Large intestine (tissue), 3 donors: ENCODE data around the gene FRAS1. TPM values are rescaled to one million over a fixed set of nuclear protein-coding genes. Genes with fewer than 3 reads are reported as not detected.
"Not testable (repeated sequence)": the region's sequence is repeated elsewhere in the genome, so short reads cannot be mapped to it uniquely, and the experiment has no call there.

ENCODE experiments used
- DNase-seq, 2 donors: peaks; one replicate each; pipeline versions ENCODE4 v3.0.0 to v3.0.0-alpha.2; 2013
- H3K27ac ChIP-seq: one replicate; pipeline ENCODE4 v1.5.1; 2013; ENCODE audit warnings: low read length
- H3K27me3 ChIP-seq: 2 replicates; pipeline ENCODE4 v1.6.1; 2013; ENCODE audit warnings: low read length; ENCODE audit not compliant: control insufficient read depth, insufficient read depth
- H3K36me3 ChIP-seq: 2 replicates; pipeline ENCODE4 v1.6.1; 2013; ENCODE audit warnings: low read length; ENCODE audit not compliant: control insufficient read depth, insufficient read depth
- H3K4me1 ChIP-seq: one replicate; pipeline ENCODE4 v1.6.1; 2013; ENCODE audit warnings: low read length; ENCODE audit not compliant: control insufficient read depth, insufficient read depth
- H3K4me3 ChIP-seq: one replicate; pipeline ENCODE4 v1.5.1; 2013; ENCODE audit warnings: low read length
- H3K9me3 ChIP-seq: one replicate; pipeline ENCODE4 v1.6.1; 2013; ENCODE audit warnings: mild to moderate bottlenecking, low read depth, low read length, moderate library complexity; ENCODE audit not compliant: control insufficient read depth
- WGBS: methylation state at CpG from one replicate; pipeline ENCODE4 v1.1.5; 2013; ENCODE audit warnings: low lambda C conversion rate; ENCODE audit not compliant: insufficient coverage; 5-methylcytosine and 5-hydroxymethylcytosine counted together
- polyA plus RNA-seq: library from polyadenylated mRNA; unstranded; fragments of 120-200 nt; gene quantifications from one replicate; pipeline ENCODE4 v1.2.1, GENCODE V29; 2013

Gene FRAS1
- polyA plus RNA-seq, 1 donor: 12.9 TPM

DNA sequence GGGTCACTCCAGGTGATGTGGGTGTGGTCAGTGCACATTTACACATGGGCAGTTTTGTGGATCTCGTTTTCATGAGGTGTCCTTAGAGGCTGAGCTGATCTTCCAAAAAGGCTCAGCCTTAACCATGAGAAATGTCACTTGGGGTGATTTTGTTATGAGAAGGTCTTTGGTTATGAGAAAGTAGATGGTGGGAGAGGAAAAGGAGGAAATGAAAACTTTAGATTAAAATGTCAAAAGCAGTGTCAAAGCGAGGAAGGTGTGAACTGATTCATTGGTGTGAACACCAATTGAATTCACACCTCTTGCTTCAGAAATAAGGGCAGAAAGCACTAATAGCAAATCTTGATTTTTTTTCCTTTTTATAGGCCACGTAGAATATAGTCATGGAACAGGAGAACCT, 394.3 kb downstream of the FRAS1 start:
- Histone ChIP-seq H3K27ac (no peak overlapping the region), H3K27me3 (no peaks in the 10 kb centered on the region), H3K4me3 (no peak overlapping the region), H3K4me1 (no peaks in the 10 kb centered on the region), H3K36me3 (peaks cover 28% of the 10 kb centered on the region), H3K9me3 (no peaks in the 10 kb centered on the region)
- 80% methylated on average over 2 of the region's 3 CpGs for WGBS
- no peak for DNase-seq

GRCh38 chr4:78454016-78454415, 396.9 kb downstream of the FRAS1 start:
- Histone ChIP-seq H3K36me3 (peaks cover 34% of the 10 kb centered on the region), H3K4me1 (no peaks in the 10 kb centered on the region), H3K9me3 (no peaks in the 10 kb centered on the region), H3K4me3 (no peak overlapping the region), H3K27ac (no peak overlapping the region), H3K27me3 (no peaks in the 10 kb centered on the region)
- 80% methylated on average over 1 of the region's 3 CpGs for WGBS
- DNase-seq: no peak

DNA sequence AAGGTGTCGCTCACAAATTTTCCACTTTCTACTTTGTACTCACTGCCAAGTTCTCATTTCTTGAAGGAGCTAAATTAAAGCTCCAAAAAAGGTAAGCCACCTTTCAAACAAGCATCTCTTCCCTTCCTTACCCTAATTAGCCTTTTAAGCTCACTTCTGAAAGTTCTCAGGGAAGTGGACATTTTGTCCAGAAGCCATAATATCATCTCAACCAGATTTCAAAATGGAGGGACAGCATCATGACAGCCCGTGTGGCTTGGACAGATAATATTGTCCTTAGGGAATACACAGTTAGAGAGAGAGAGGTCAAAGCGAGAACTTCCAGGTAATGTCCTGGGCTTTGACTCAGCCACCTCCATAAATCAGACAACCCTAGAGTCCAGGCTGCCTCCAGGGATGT, 400.6 kb downstream of the FRAS1 start:
- no peak for DNase-seq
- Histone ChIP-seq H3K27me3 (no peaks in the 10 kb centered on the region), H3K9me3 (no peaks in the 10 kb centered on the region), H3K27ac (no peak overlapping the region), H3K36me3 (peaks cover 23% of the 10 kb centered on the region), H3K4me1 (no peaks in the 10 kb centered on the region), H3K4me3 (no peak overlapping the region)
- WGBS: 100% methylated on average over 1 of the region's 3 CpGs

- Histone ChIP-seq H3K27me3 (no peaks in the 10 kb centered on the region), H3K36me3 (peaks cover 22% of the 10 kb centered on the region), H3K27ac (no peak overlapping the region), H3K4me3 (no peak overlapping the region), H3K4me1 (no peaks in the 10 kb centered on the region), H3K9me3 (no peaks in the 10 kb centered on the region)
- DNase-seq: no peak
Measured at GRCh38 chr4:78459327-78459726, 402.2 kb downstream of the FRAS1 start.

DNA sequence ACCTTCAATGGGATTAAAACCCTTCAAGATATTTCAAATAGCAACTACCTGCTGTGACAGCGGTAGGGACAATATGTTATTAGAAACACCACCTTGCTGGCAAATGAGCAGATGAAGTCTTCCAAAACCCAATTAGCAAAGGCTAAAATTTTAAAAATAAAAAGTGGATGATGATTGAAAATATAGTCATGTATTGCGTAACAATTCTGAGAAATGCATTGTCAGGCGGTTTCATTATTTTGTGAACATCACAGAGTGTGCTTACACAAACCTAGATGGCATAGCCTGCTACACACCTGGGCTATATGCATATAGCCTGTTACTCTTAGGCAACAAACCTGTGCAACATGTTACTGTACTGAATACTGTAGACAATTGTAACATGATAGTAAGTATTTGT, 403.2 kb downstream of the FRAS1 start:
- Histone ChIP-seq H3K36me3 (peaks cover 16% of the 10 kb centered on the region), H3K4me3 (no peak overlapping the region), H3K9me3 (no peaks in the 10 kb centered on the region), H3K27ac (no peak overlapping the region), H3K27me3 (no peaks in the 10 kb centered on the region), H3K4me1 (no peaks in the 10 kb centered on the region)
- no peak for DNase-seq
- WGBS: 100% methylated on average over 2 of the region's 3 CpGs

- no peak for DNase-seq
- Histone ChIP-seq H3K4me1 (no peaks in the 10 kb centered on the region), H3K27ac (no peak overlapping the region), H3K4me3 (no peak overlapping the region), H3K27me3 (no peaks in the 10 kb centered on the region), H3K9me3 (no peaks in the 10 kb centered on the region), H3K36me3 (peaks cover 12% of the 10 kb centered on the region)
- WGBS: no CpG with 5 or more reads among the region's 7 CpGs
Measured at GRCh38 chr4:78464265-78464664, 407.1 kb downstream of the FRAS1 start.

GRCh38 chr4:78467223-78467622, 410.1 kb downstream of the FRAS1 start:
- H3K9me3 ChIP-seq, H3K4me3 ChIP-seq, DNase-seq, H3K27ac ChIP-seq, H3K27me3 ChIP-seq, H3K4me1 ChIP-seq: not testable (repeated sequence)
- 20% methylated on average over 1 of the region's 1 CpG for WGBS
- H3K36me3 ChIP-seq: peaks cover 23% of the 10 kb centered on the region

GRCh38 chr4:78468272-78468671, 411.1 kb downstream of the FRAS1 start:
- H3K36me3 ChIP-seq: peaks cover 24% of the 10 kb centered on the region
- H3K4me3 ChIP-seq: no peak overlapping the region
- H3K4me1 ChIP-seq: no peaks in the 10 kb centered on the region
- no peak for DNase-seq
- H3K9me3 ChIP-seq: no peaks in the 10 kb centered on the region
- H3K27me3 ChIP-seq: no peaks in the 10 kb centered on the region
- no peak overlapping the region for H3K27ac ChIP-seq
- 51% methylated on average over 2 of the region's 3 CpGs for WGBS

DNA sequence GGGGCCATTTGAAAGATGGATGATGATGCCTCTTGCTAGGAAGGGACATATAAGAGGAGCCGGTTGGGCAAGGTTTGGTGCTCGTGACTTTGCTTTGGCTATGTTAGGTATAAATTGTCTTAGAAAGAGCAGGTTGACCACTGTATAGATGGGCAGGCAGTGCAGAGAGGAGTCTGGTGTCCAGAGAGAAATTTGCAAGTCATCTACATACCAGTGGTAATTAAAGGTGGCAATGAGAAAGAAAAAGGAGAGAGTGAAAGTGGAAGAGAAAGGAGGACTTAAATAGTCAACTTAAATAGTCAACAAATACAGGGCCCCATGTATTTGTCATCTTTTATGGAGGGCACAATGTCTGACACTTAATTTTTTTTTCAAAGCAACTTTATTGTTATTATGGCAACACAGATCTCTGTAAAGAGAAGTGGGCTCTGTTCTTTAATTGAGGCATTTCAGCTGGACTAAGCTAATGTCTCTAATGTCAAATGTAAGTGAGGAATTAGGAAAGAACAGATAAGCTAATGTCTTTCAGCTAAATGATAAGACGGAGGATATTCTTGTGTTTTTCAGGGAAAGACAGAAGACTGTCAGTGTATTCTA, 419.1 kb downstream of the FRAS1 start:
- 87% methylated on average over 3 of the region's 3 CpGs for WGBS
- no peak for DNase-seq
- peaks cover 23% of the 10 kb centered on the region for H3K36me3 ChIP-seq

DNA sequence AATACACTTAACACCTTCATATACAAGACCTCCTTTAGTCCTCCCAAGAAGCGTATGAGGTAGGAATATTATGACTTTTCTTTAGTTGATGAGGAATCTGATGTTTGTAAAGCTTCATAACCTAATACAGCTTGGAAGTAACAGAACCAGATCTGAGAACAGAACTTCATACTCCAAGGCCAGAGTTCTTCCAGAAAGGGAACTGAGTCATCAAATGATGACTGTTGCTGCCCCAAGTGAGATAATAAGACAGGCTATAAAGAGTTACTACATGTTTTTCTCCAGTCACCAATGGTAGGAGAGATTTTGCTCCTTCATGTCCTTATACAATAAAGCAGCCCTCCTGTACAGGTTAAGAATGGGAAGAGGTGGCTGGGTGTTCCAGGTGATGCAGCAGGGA, 420.2 kb downstream of the FRAS1 start:
- H3K4me3 ChIP-seq: no peak overlapping the region
- H3K9me3 ChIP-seq: no peaks in the 10 kb centered on the region
- H3K27ac ChIP-seq: no peak overlapping the region
- no peaks in the 10 kb centered on the region for H3K4me1 ChIP-seq
- no peaks in the 10 kb centered on the region for H3K27me3 ChIP-seq
- peaks cover 30% of the 10 kb centered on the region for H3K36me3 ChIP-seq
- DNase-seq: no peak
- WGBS: no CpG with 5 or more reads among the region's 1 CpG

More for the DNA sequence above, 419.1 kb downstream of the FRAS1 start:
- no peaks in the 10 kb centered on the region for H3K27me3 ChIP-seq
- no peaks in the 10 kb centered on the region for H3K9me3 ChIP-seq
- H3K4me3 ChIP-seq: no peak overlapping the region
- H3K4me1 ChIP-seq: no peaks in the 10 kb centered on the region
- H3K27ac ChIP-seq: no peak overlapping the region

GRCh38 chr4:78478523-78478922, 421.4 kb downstream of the FRAS1 start:
- Histone ChIP-seq H3K27me3 (no peaks in the 10 kb centered on the region), H3K36me3 (peaks cover 30% of the 10 kb centered on the region), H3K4me3 (no peak overlapping the region), H3K9me3 (no peaks in the 10 kb centered on the region), H3K4me1 (no peaks in the 10 kb centered on the region), H3K27ac (no peak overlapping the region)
- no peak for DNase-seq
